Measurements from ENCODE around the gene MIER2. TPM values are rescaled to one million over a fixed set of nuclear protein-coding genes. Genes with fewer than 3 reads are reported as not detected.
"Not testable (repeated sequence)": the region's sequence is repeated elsewhere in the genome, so short reads cannot be mapped to it uniquely, and the experiment has no call there.

Gene MIER2
- total and polyA plus RNA-seq, 10 of the 15 experiments (the other 5 are each of a cell fraction or from before 2014, with no cell fraction given) = 0.48 to 23.6 (median 12.1) TPM

- TF ChIP-seq, protein P1, sequence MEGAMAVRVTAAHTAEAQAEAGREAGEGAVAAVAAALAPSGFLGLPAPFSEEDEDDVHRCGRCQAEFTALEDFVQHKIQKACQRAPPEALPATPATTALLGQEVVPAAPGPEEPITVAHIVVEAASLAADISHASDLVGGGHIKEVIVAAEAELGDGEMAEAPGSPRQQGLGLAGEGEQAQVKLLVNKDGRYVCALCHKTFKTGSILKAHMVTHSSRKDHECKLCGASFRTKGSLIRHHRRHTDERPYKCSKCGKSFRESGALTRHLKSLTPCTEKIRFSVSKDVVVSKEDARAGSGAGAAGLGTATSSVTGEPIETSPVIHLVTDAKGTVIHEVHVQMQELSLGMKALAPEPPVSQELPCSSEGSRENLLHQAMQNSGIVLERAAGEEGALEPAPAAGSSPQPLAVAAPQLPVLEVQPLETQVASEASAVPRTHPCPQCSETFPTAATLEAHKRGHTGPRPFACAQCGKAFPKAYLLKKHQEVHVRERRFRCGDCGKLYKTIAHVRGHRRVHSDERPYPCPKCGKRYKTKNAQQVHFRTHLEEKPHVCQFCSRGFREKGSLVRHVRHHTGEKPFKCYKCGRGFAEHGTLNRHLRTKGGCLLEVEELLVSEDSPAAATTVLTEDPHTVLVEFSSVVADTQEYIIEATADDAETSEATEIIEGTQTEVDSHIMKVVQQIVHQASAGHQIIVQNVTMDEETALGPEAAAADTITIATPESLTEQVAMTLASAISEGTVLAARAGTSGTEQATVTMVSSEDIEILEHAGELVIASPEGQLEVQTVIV (IDR thresholded peaks at IDR 0.05; ENCODE audit: borderline replicate concordance, partially characterized antibody) = no peak
Observed at GRCh38 chr19:262125-262524, 82.5 kb downstream of the MIER2 start (continued).

- H3K27ac ChIP-seq (ENCODE audit: control insufficient read depth, insufficient read depth); intact Hi-C loops (cut with micrococcal nuclease; ENCODE audit: unreplicated experiment); BruUV-seq (replicated peaks); H3K27me3 ChIP-seq (replicated peaks in 1 of 2; ENCODE audit: control insufficient read depth in 2 of 2, insufficient read depth in 2 of 2, low read length in 1 of 2); H4K20me1 ChIP-seq (ENCODE audit: control insufficient read depth, insufficient read depth); H3K4me2 ChIP-seq (ENCODE audit: control insufficient read depth, insufficient read depth); ATAC-seq; H3K9ac ChIP-seq (ENCODE audit: control insufficient read depth, insufficient read depth, low read length); H2AFZ ChIP-seq (ENCODE audit: control insufficient read depth, low read depth, low read length); POLR2A ChIA-PET; in situ Hi-C loops (cut with MboI); H3K79me2 ChIP-seq (ENCODE audit: control insufficient read depth, insufficient read depth, low read length); H3K4me3 ChIP-seq; H3K9me3 ChIP-seq (replicated peaks; ENCODE audit: control insufficient read depth, insufficient read depth, low read length); H3K36me3 ChIP-seq (ENCODE audit: control insufficient read depth in 2 of 2, insufficient read depth in 2 of 2, low read length in 1 of 2); H3K4me1 ChIP-seq (ENCODE audit: control insufficient read depth, insufficient read depth, low read length); FAIRE-seq; DNase-seq (ENCODE audit: low read depth, low spot score): not testable (repeated sequence)
- CTCF ChIA-PET = interaction anchor here (0.7 to 1.7 kb wide), 2 partner anchors 10 kb away, joined by 5 to 10 read pairs; no protein-coding TSS in a partner anchor
- 64% methylated on average over 3 of the region's 3 CpGs for WGBS (ENCODE audit: insufficient coverage, insufficient replicate concordance, low lambda C conversion rate, missing lambda C conversion rate)
- SMC1A ChIA-PET (ENCODE audit: uncharacterized antibody, unreplicated experiment) = interaction anchor here (1.9 kb wide), 1 partner anchor 10 kb away, joined by 6 read pairs; no protein-coding TSS in a partner anchor
- RAD21 ChIA-PET (ENCODE audit: unreplicated experiment) = interaction anchor here (0.8 kb wide), 1 partner anchor 10 kb away, joined by 3 read pairs; no protein-coding TSS in a partner anchor
Observed at GRCh38 chr19:256804-257203, 87.8 kb downstream of the MIER2 start.

Other genes with a start within 250 kb of the MIER2 start
Only the 7 nearest of the 10 such genes appear.
- gene PLPP2, start 53.4 kb downstream of the MIER2 start, total RNA-seq (2014; rRNA removed) = not detected in 2 replicates
- not detected in 2 replicates for gene PLPP2, start 53.4 kb downstream of the MIER2 start, total RNA-seq (2014; rRNA removed; fragmentation: Illumina TruSeq; extraction: Trizol)
- gene PLPP2, start 53.4 kb downstream of the MIER2 start, total RNA-seq (2021) = 0.51 and 0.62 TPM in 2 replicates
- 0.07 and 0.14 TPM in 2 replicates for gene PLPP2, start 53.4 kb downstream of the MIER2 start, polyA plus RNA-seq (2011; rRNA removed)
- gene PLPP2, start 53.4 kb downstream of the MIER2 start, polyA plus RNA-seq (2014; fragmentation: Illumina TruSeq; extraction: Trizol) = not detected in 2 replicates
- gene PLPP2, start 53.4 kb downstream of the MIER2 start, polyA plus RNA-seq (2014; fragmentation: Nextera tagmentation; extraction: Ambion mirVana) = not detected
- 0.04 TPM in 1 of 2 replicates, not detected in the other for gene PLPP2, start 53.4 kb downstream of the MIER2 start, polyA plus RNA-seq (2014; rRNA removed)
- gene PLPP2, start 53.4 kb downstream of the MIER2 start, polyA plus RNA-seq (2016; fragmentation: Nextera tagmentation; extraction: Ambion mirVana) = not detected
- gene C2CD4C, start 64.4 kb upstream of the MIER2 start, total RNA-seq (2014; rRNA removed) = not detected in 2 replicates
- gene C2CD4C, start 64.4 kb upstream of the MIER2 start, total RNA-seq (2014; rRNA removed; fragmentation: Illumina TruSeq; extraction: Trizol) = not detected in 2 replicates
- gene C2CD4C, start 64.4 kb upstream of the MIER2 start, total RNA-seq (2021) = not detected in 2 replicates
- gene C2CD4C, start 64.4 kb upstream of the MIER2 start, polyA plus RNA-seq (2011; rRNA removed) = not detected in 2 replicates
- not detected in 2 replicates for gene C2CD4C, start 64.4 kb upstream of the MIER2 start, polyA plus RNA-seq (2014; fragmentation: Illumina TruSeq; extraction: Trizol)
- not detected for gene C2CD4C, start 64.4 kb upstream of the MIER2 start, polyA plus RNA-seq (2014; fragmentation: Nextera tagmentation; extraction: Ambion mirVana)
- gene C2CD4C, start 64.4 kb upstream of the MIER2 start, polyA plus RNA-seq (2014; rRNA removed) = 0.03 TPM in 1 of 2 replicates, not detected in the other
- gene C2CD4C, start 64.4 kb upstream of the MIER2 start, polyA plus RNA-seq (2016; fragmentation: Nextera tagmentation; extraction: Ambion mirVana) = not detected
- gene SHC2, start 116.2 kb upstream of the MIER2 start, total RNA-seq (2014; rRNA removed) = not detected in 2 replicates
- gene SHC2, start 116.2 kb upstream of the MIER2 start, total RNA-seq (2014; rRNA removed; fragmentation: Illumina TruSeq; extraction: Trizol) = not detected in 2 replicates
- 0.08 TPM in 1 of 2 replicates, not detected in the other for gene SHC2, start 116.2 kb upstream of the MIER2 start, total RNA-seq (2021)
- gene SHC2, start 116.2 kb upstream of the MIER2 start, polyA plus RNA-seq (2011; rRNA removed) = not detected in 2 replicates
- gene SHC2, start 116.2 kb upstream of the MIER2 start, polyA plus RNA-seq (2014; fragmentation: Illumina TruSeq; extraction: Trizol) = not detected in 2 replicates
- not detected for gene SHC2, start 116.2 kb upstream of the MIER2 start, polyA plus RNA-seq (2014; fragmentation: Nextera tagmentation; extraction: Ambion mirVana)
- not detected in 2 replicates for gene SHC2, start 116.2 kb upstream of the MIER2 start, polyA plus RNA-seq (2014; rRNA removed)
- gene SHC2, start 116.2 kb upstream of the MIER2 start, polyA plus RNA-seq (2016; fragmentation: Nextera tagmentation; extraction: Ambion mirVana) = not detected
- not detected in 2 replicates for gene MADCAM1, start 151.7 kb upstream of the MIER2 start, total RNA-seq (2014; rRNA removed)
- gene MADCAM1, start 151.7 kb upstream of the MIER2 start, total RNA-seq (2014; rRNA removed; fragmentation: Illumina TruSeq; extraction: Trizol) = not detected in 2 replicates
- gene MADCAM1, start 151.7 kb upstream of the MIER2 start, total RNA-seq (2021) = 0.16 and 0.31 TPM in 2 replicates
- gene MADCAM1, start 151.7 kb upstream of the MIER2 start, polyA plus RNA-seq (2011; rRNA removed) = not detected in 2 replicates
- 0.06 TPM in 1 of 2 replicates, not detected in the other for gene MADCAM1, start 151.7 kb upstream of the MIER2 start, polyA plus RNA-seq (2014; fragmentation: Illumina TruSeq; extraction: Trizol)
- not detected for gene MADCAM1, start 151.7 kb upstream of the MIER2 start, polyA plus RNA-seq (2014; fragmentation: Nextera tagmentation; extraction: Ambion mirVana)
- gene MADCAM1, start 151.7 kb upstream of the MIER2 start, polyA plus RNA-seq (2014; rRNA removed) = 0.19 and 0.24 TPM in 2 replicates
- gene MADCAM1, start 151.7 kb upstream of the MIER2 start, polyA plus RNA-seq (2016; fragmentation: Nextera tagmentation; extraction: Ambion mirVana) = under 1 TPM; 0.31 to 0.32 TPM
- gene TPGS1, start 162.7 kb upstream of the MIER2 start, total RNA-seq (2014; rRNA removed) = 19.3 and 24.7 TPM in 2 replicates
- 0.46 and 0.72 TPM in 2 replicates for gene TPGS1, start 162.7 kb upstream of the MIER2 start, total RNA-seq (2014; rRNA removed; fragmentation: Illumina TruSeq; extraction: Trizol)
- gene TPGS1, start 162.7 kb upstream of the MIER2 start, total RNA-seq (2021) = 20.4 and 21.5 TPM in 2 replicates
- gene TPGS1, start 162.7 kb upstream of the MIER2 start, polyA plus RNA-seq (2011; rRNA removed) = 0.26 and 0.86 TPM in 2 replicates
- gene TPGS1, start 162.7 kb upstream of the MIER2 start, polyA plus RNA-seq (2014; fragmentation: Illumina TruSeq; extraction: Trizol) = 0.24 TPM in 1 of 2 replicates, not detected in the other
- gene TPGS1, start 162.7 kb upstream of the MIER2 start, polyA plus RNA-seq (2014; fragmentation: Nextera tagmentation; extraction: Ambion mirVana) = not detected
- 18.1 and 21.3 TPM in 2 replicates for gene TPGS1, start 162.7 kb upstream of the MIER2 start, polyA plus RNA-seq (2014; rRNA removed)
- 10 to 100 TPM in 1 of 2 experiments, 1 to 10 TPM in 1; 1.3 to 14.1 TPM for gene TPGS1, start 162.7 kb upstream of the MIER2 start, polyA plus RNA-seq (2016; fragmentation: Nextera tagmentation; extraction: Ambion mirVana)
- gene CDC34, start 187.0 kb upstream of the MIER2 start, total RNA-seq (2014; rRNA removed) = 48.9 and 50.5 TPM in 2 replicates
- gene CDC34, start 187.0 kb upstream of the MIER2 start, total RNA-seq (2014; rRNA removed; fragmentation: Illumina TruSeq; extraction: Trizol) = 17.6 and 18.5 TPM in 2 replicates
- gene CDC34, start 187.0 kb upstream of the MIER2 start, total RNA-seq (2021) = 41.4 and 41.9 TPM in 2 replicates
- 14.6 and 38.5 TPM in 2 replicates for gene CDC34, start 187.0 kb upstream of the MIER2 start, polyA plus RNA-seq (2011; rRNA removed)
- gene CDC34, start 187.0 kb upstream of the MIER2 start, polyA plus RNA-seq (2014; fragmentation: Illumina TruSeq; extraction: Trizol) = 5.9 and 14.9 TPM in 2 replicates
- gene CDC34, start 187.0 kb upstream of the MIER2 start, polyA plus RNA-seq (2014; fragmentation: Nextera tagmentation; extraction: Ambion mirVana) = 1 to 10 TPM in 1 of 2 experiments, under 1 TPM in 1; 0.31 to 1.3 TPM
- 43.8 and 49.3 TPM in 2 replicates for gene CDC34, start 187.0 kb upstream of the MIER2 start, polyA plus RNA-seq (2014; rRNA removed)
- 10 to 100 TPM in 1 of 2 experiments, 1 to 10 TPM in 1; 6.9 to 41.1 TPM for gene CDC34, start 187.0 kb upstream of the MIER2 start, polyA plus RNA-seq (2016; fragmentation: Nextera tagmentation; extraction: Ambion mirVana)
- not detected in 2 replicates for gene GZMM, start 199.3 kb upstream of the MIER2 start, total RNA-seq (2014; rRNA removed)
- gene GZMM, start 199.3 kb upstream of the MIER2 start, total RNA-seq (2014; rRNA removed; fragmentation: Illumina TruSeq; extraction: Trizol) = not detected in 2 replicates
- 0.23 TPM in 1 of 2 replicates, not detected in the other for gene GZMM, start 199.3 kb upstream of the MIER2 start, total RNA-seq (2021)
- gene GZMM, start 199.3 kb upstream of the MIER2 start, polyA plus RNA-seq (2011; rRNA removed) = 0.24 and 0.48 TPM in 2 replicates
- gene GZMM, start 199.3 kb upstream of the MIER2 start, polyA plus RNA-seq (2014; fragmentation: Illumina TruSeq; extraction: Trizol) = not detected in 2 replicates
- gene GZMM, start 199.3 kb upstream of the MIER2 start, polyA plus RNA-seq (2014; fragmentation: Nextera tagmentation; extraction: Ambion mirVana) = not detected
- gene GZMM, start 199.3 kb upstream of the MIER2 start, polyA plus RNA-seq (2014; rRNA removed) = 0.09 TPM in 2 replicates
- not detected for gene GZMM, start 199.3 kb upstream of the MIER2 start, polyA plus RNA-seq (2016; fragmentation: Nextera tagmentation; extraction: Ambion mirVana)

Data from GM12878 (cell line).